NCI-H82 treated with DMSO at 0.1 percent for 48 hours (cell line): ENCODE data around the gene APOBEC3B.
"Not testable (repeated sequence)": the region's sequence is repeated elsewhere in the genome, so short reads cannot be mapped to it uniquely, and the experiment has no call there.

Experiments used
- DNase-seq: peaks from one replicate; lab custom pipeline; 2025; ENCODE audit not compliant: unreplicated experiment; lab: John Stamatoyannopoulos, UW

APOBEC3B gene

GRCh38 chr22:38965614-38966379, 16.4 kb upstream of the APOBEC3B start:
- no peak for DNase-seq

DNA sequence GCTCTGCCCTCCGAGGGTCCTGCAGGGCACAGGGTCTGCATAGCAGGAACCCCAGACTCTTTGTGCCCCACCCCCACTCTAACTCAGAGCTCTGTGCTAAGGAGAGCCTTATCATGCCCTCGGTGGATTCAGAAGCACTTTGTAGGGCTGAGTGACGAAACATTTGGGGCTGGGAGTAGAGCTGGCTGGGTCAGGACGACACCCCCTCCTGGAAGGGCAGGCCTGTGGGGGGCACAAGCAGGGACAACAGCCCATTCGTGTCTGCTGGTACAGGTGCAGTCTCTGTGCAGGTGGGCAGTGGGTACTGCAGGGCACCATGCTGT, 15.8 kb upstream of the APOBEC3B start:
- DNase-seq, result no peak

- no peak for DNase-seq
Observed at GRCh38 chr22:38966942-38967341, 15.2 kb upstream of the APOBEC3B start.

DNA sequence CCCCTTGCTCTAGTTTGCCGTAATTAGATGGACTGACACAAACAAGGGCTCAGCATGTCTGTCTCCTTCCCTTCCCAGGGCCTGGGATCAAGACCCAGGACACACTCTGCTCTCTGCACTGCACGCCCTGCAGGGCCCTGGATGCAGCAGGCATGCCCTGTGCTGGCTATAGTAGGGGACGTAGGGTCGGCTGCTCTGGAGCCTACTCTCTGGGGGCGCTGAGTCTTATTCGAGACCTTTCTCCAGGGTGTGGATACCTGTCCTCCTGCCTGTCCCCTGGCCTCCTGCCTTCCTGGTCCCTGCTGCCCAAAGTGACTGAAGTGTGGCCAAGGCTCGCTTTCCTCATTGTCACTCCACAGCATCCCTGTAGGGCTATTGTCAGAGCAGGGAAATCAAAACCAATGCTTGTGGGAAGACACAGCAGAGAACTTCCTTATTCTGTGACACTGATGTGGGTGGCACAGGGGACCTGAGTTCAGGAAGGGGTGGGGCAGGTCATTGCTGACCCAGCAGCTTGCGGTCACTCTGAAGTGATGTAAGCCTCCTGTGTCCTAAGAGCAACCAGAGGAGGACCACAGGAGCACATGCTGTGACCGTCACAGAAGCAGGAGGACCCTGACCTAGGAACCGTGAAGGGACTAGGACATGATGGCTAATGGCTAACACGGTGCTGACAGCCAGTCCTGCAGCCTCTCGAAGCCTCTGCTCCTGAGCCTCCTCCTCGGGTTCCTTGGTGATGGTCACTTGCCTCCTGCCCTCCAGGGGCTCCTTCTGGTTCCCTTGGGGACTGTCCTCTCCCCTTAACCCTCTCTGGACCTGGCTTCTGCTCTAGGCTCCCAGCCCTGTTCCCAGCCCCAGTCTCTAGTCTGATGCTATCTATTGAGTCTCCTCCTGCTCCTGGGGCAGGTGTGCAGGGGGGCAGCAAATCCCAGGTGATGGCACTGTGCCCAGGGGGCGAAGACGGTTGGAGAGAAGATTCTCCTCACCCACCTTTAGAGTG, 14.4 kb upstream of the APOBEC3B start:
- DNase-seq, result no peak

GRCh38 chr22:38968801-38969200, 13.3 kb upstream of the APOBEC3B start:
- DNase-seq, result no peak

DNA sequence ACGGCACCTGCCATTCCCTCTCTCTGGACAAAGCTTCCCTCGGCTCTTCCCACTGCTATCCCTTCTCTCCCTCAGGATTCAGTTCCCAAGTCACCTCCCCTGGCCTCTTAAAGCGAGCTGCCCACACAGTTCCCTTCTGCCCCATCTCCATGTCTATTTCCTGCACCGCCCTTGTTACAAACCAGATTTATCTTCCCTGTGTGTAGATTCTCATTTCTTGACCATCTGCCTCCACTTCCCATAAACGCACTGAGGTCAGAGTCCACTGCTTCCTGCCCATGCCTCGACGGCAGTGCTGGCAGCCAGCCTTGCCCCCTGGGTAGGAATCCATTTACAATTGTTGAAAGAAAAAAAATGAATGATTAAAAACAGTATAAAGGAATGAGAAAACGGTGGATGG, 11.6 kb upstream of the APOBEC3B start:
- DNase-seq, result no peak

- no peak for DNase-seq
Observed at GRCh38 chr22:38971202-38971601, 10.9 kb upstream of the APOBEC3B start.

DNA sequence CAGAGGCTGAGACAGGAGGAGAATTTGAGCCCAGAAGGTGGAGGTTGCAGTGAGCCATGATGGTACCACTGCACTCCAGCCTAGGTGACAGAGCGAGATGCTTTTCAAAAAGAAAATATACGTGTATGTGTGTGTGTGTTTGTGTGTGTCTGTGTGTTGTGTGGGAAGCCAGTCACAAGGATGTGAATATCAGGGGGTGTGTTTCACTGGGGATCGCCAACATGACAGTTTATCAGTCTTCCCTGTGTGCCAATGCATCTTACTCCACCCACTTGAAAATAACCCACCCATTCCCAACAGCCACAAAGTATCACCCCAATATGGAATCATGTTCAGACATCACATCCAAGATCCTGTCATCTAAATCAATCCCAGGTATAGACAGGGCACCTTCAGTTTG, 10.4 kb upstream of the APOBEC3B start:
- DNase-seq, result no peak

- DNase-seq, result no peak
Observed at GRCh38 chr22:38972558-38972957, 9.6 kb upstream of the APOBEC3B start.

GRCh38 chr22:38973289-38974169, 8.6 kb upstream of the APOBEC3B start:
- no peak for DNase-seq

DNA sequence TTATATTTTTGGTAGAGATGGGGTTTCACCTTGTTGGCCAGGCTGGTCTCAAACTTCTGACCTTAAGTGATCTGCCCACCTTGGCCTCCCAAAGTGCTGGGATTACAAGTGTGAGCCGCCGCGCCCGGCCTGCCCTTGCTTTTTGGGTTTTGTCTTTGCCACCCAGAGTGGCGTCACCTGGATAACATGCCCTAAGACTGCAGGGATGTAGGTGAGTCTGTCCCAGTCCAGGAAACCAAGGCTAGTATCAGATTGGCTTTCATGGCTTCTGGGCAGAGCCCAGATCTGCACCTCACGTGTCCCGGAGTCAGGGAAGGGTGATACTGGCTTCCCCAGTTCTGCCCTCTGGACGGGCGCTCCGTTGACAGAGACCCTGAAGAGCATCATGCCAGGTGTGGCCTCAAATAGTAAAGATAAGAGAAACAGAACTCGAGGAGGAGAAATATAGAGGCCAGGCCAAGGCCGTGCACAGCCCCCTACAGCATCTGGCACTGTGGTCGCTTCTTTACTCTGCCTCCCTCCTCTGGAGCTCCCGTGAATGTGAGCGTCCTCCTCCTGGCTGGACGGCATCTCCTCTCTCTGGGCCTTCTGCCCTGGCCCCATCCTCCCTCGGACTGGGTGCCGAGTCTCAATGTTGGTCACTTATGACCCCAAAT, 7.8 kb upstream of the APOBEC3B start:
- no peak for DNase-seq

- no peak for DNase-seq
Observed at GRCh38 chr22:38974826-38975175, 7.3 kb upstream of the APOBEC3B start.

- not testable (repeated sequence) for DNase-seq
Observed at GRCh38 chr22:38977289-38977688, 4.9 kb upstream of the APOBEC3B start.

DNA sequence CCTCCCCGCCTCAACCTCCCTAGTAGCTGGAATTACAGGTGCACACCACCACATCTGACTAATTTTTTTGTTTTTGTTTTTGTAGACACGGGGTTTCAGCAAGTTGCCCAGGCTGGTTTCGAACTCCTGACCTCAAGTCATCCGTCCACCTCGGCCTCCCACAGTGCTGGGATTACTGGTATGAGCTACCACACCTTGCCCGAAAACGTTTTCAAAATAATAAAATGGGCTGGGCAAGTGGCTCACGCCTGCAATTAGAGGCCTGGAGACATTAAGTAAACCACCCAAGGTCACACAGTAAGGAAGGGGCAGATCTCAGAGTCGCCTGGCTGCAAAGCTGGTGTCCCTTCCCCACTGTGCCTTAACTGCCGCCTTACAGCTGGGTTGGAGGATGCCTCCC, 1.6 kb upstream of the APOBEC3B start:
- DNase-seq, result not testable (repeated sequence)

DNA sequence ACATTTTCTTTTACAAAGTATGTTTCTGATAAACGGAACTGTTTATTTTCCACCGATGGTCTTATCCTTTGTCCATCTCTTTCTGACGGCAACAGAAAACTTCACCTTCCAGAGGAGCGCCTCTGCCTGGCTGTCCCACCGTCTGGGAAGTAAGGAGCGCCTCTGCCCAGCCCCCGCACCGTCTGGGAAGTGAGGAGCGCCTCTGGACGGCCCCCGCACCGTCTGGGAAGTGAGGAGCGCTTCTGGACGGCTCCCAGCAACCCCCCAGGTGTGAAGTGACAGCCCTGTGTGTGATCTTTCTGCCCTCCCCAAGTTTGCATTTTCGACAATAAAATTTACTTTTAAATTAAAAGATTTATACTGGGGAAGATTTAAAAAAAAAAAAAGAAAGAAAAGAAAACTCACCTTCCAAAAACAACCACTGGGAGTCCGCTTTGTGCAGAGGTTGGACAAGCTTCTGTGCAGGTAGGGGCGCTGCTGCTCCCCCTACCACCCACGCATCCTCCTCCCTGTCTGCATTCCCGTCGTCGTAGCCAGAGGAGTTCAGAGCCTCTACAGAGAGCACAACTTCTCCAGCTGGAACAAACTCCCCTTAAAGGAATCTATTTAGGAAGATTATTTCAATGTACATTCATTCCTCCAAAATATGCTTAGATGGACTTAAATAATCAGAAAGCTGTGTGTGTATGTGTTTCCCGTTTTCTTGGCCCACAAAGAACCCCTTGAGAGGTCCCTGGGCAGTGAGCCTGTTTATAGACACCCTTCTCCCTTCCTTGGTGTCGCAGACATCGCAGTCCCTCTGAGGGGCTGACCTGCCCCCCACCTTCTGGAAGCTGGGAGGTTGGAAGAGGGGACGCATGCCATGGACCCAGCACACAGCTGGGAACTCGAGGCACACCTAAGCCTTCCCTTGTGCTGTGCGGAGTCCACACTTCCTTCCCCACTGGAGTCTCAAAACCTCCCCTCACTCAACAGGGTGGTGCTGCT, 849 bp upstream of the APOBEC3B start:
- no peak for DNase-seq

- no peak for DNase-seq
Observed at GRCh38 chr22:38984224-38984623, 2.1 kb downstream of the APOBEC3B start.

GRCh38 chr22:38984784-38985757, 2.9 kb downstream of the APOBEC3B start:
- not testable (repeated sequence) for DNase-seq

- DNase-seq, result no peak
Observed at GRCh38 chr22:38986629-38987028, 4.5 kb downstream of the APOBEC3B start.
